B cell (primary cell): ENCODE results near the gene GRIK5. TPM values are rescaled to one million over a fixed set of nuclear protein-coding genes. Genes with fewer than 3 reads are reported as not detected.

Experiments
- ATAC-seq: fragments of 200-7000 bp; cut with Tn5 transposase; one replicate; pipeline ENCODE4 v1.10.0; 2021; ENCODE audit warnings: low read depth, mild to moderate bottlenecking, moderate number of reproducible peaks, moderate library complexity
- CTCF ChIA-PET: fragments of 350-600 bp; sonication (Branson Sonifier 250); formaldehyde crosslinking; loops from one replicate; lab custom pipeline; 2021; ENCODE audit warnings: antibody characterized with exemption, inconsistent platforms; lab: Charles Lee
- POLR2A ChIA-PET: fragments of 350-600 bp; sonication (Branson Sonifier 250); formaldehyde crosslinking; loops from one replicate; lab custom pipeline; 2021; ENCODE audit warnings: antibody characterized with exemption; lab: Charles Lee
- DNase-seq: peaks from one replicate; pipeline ENCODE4 v3.0.0; 2013
- H2AFZ ChIP-seq: 2 replicates; pipeline ENCODE4 v1.6.1; 2012; ENCODE audit warnings: mild to moderate bottlenecking, low read depth, low read length; ENCODE audit not compliant: insufficient read depth, poor library complexity, severe bottlenecking
- H3K27ac ChIP-seq, 2 donors: 1 replicate in 1 of 2; 2 replicates in 1 of 2; pipeline ENCODE4 v1.5.1; 2012 to 2013; ENCODE audit warnings: low read length in 2 of 2, mild to moderate bottlenecking in 2 of 2, moderate library complexity in 1 of 2
- H3K27me3 ChIP-seq, 4 experiments: fragments of 200-600 bp in 1 of 4; sonication (generic) in 1 of 4; replicated peaks in 1 of 4; 1 replicate in 2 of 4; 2 replicates in 2 of 4; pipeline versions ENCODE4 v1.6.1 to v1.7.0; 2013 to 2016; ENCODE audit warnings: low read length in 3 of 4, mild to moderate bottlenecking in 2 of 4, mixed read lengths in 1 of 4, moderate library complexity in 1 of 4; ENCODE audit not compliant: insufficient read depth in 4 of 4, control insufficient read depth in 3 of 4; ENCODE audit errors: control extremely low read depth in 1 of 4
- H3K36me3 ChIP-seq, 2 experiments: replicated peaks in 1 of 2; 1 replicate in 1 of 2; 2 replicates in 1 of 2; pipeline versions ENCODE4 v1.6.1 to v1.7.1; 2013; ENCODE audit warnings: low read length in 1 of 2; ENCODE audit not compliant: insufficient read depth in 2 of 2, control insufficient read depth in 1 of 2; ENCODE audit errors: control extremely low read depth in 1 of 2, extremely low read depth in 1 of 2
- H3K4me1 ChIP-seq, 2 donors: fragments of 200-600 bp in 1 of 2; sonication (generic) in 1 of 2; 1 replicate in 1 of 2; 2 replicates in 1 of 2; pipeline versions ENCODE4 v1.5.1 to v1.6.1; 2013 to 2017; ENCODE audit warnings: low read length in 2 of 2; ENCODE audit not compliant: control insufficient read depth in 2 of 2, insufficient read depth in 2 of 2
- H3K4me2 ChIP-seq: replicated peaks from 2 replicates; pipeline ENCODE3; 2012; ENCODE audit warnings: mild to moderate bottlenecking, low read depth, low read length; ENCODE audit not compliant: poor library complexity, severe bottlenecking
- H3K4me3 ChIP-seq, 5 experiments: fragments of 200-600 bp in 1 of 5; sonication (generic) in 1 of 5; 1 replicate in 3 of 5; 2 replicates in 2 of 5; pipeline versions ENCODE4 v1.5.1 to v1.7.0; 2011 to 2016; ENCODE audit warnings: low read length in 4 of 5, mild to moderate bottlenecking in 4 of 5, low read depth in 2 of 5, control low read depth in 1 of 5, moderate library complexity in 1 of 5; ENCODE audit not compliant: insufficient read depth in 1 of 5; ENCODE audit errors: control extremely low read depth in 1 of 5, extremely low read depth in 1 of 5
- H3K79me2 ChIP-seq: fragments of 200-600 bp; sonication (generic); one replicate; pipeline ENCODE4 v1.6.0; 2016; ENCODE audit warnings: low read length; ENCODE audit not compliant: control insufficient read depth, insufficient read depth
- H3K9ac ChIP-seq: fragments of 200-600 bp; sonication (generic); 2 replicates; pipeline ENCODE4 v1.6.1; 2017; ENCODE audit warnings: mild to moderate bottlenecking, low read length, moderate library complexity
- H3K9me3 ChIP-seq, 3 donors: one replicate each; pipeline versions ENCODE4 v1.6.1 to v1.7.1; 2013; ENCODE audit warnings: low read length in 2 of 3; ENCODE audit not compliant: control insufficient read depth in 2 of 3, insufficient read depth in 1 of 3; ENCODE audit errors: control extremely low read depth in 1 of 3
- H4K20me1 ChIP-seq: 2 replicates; pipeline ENCODE4 v1.6.0; 2012; ENCODE audit warnings: mild to moderate bottlenecking, low read length; ENCODE audit not compliant: insufficient read depth, control insufficient read depth, poor library complexity, severe bottlenecking
- H3K27ac Mint-ChIP-seq: one replicate; pipeline ENCODE4 v1.8.0; 2021; ENCODE audit warnings: mixed read lengths
- H3K27me3 Mint-ChIP-seq: one replicate; pipeline ENCODE4 v1.8.0; 2021; ENCODE audit warnings: mixed read lengths
- H3K4me1 Mint-ChIP-seq: one replicate; pipeline ENCODE4 v1.8.0; 2021; ENCODE audit warnings: mixed read lengths
- H3K4me3 Mint-ChIP-seq: one replicate; pipeline ENCODE4 v1.8.0; 2021; ENCODE audit warnings: mixed read lengths
- H3K9me3 Mint-ChIP-seq: one replicate; pipeline ENCODE4 v1.8.0; 2022; ENCODE audit warnings: mixed read lengths; ENCODE audit not compliant: insufficient read depth
- CTCF ChIP-seq: fragments of 200-600 bp; IDR thresholded peaks from one replicate; pipeline ENCODE4 v1.8.0; 2022; ENCODE audit warnings: antibody characterized with exemption, mild to moderate bottlenecking
- EZH2 ChIP-seq: IDR thresholded peaks from 2 replicates; pipeline ENCODE4 v1.6.1; 2012; ENCODE audit warnings: borderline replicate concordance, low read depth, mild to moderate bottlenecking, moderate library complexity, low read length; ENCODE audit not compliant: insufficient read depth, poor library complexity, severe bottlenecking
- WGBS: methylation state at CpG from one replicate; pipeline ENCODE4 v1.1.5; 2013; ENCODE audit warnings: missing lambda C conversion rate; ENCODE audit not compliant: insufficient coverage; 5-methylcytosine and 5-hydroxymethylcytosine counted together
- intact Hi-C: fragments of 100-400 bp; cut with micrococcal nuclease; formaldehyde crosslinking; loops from one replicate; pipeline ENCODE4 v1.10.0; 2022
- polyA plus RNA-seq: library from polyadenylated mRNA; depleted of rRNA; stranded (reverse); fragments of >200 nt; gene quantifications from 2 replicates; pipeline ENCODE4 v1.2.3, GENCODE V29; 2012
- total RNA-seq, 2 donors: library from RNA; stranded (reverse); fragments of 120-200 nt in 1 of 2; gene quantifications; 1 replicate in 1 of 2; 2 replicates in 1 of 2; pipeline versions ENCODE4 v1.2.3 to v1.2.4, GENCODE V29; 2013 to 2022

Gene GRIK5
- total and polyA plus RNA-seq, 2 donors (not counting 1 experiment from before 2014, with no cell fraction given) = 0.09 to 0.27 TPM

- Mint-ChIP-seq H3K9me3 (no peaks in the 10 kb centered on the region), H3K27ac (no peak overlapping the region)
- 100% methylated on average over 1 of the region's 3 CpGs for WGBS
These were observed 9.9 kb downstream of the GRIK5 start for GRCh38 chr19:42060117-42060516.

DNA sequence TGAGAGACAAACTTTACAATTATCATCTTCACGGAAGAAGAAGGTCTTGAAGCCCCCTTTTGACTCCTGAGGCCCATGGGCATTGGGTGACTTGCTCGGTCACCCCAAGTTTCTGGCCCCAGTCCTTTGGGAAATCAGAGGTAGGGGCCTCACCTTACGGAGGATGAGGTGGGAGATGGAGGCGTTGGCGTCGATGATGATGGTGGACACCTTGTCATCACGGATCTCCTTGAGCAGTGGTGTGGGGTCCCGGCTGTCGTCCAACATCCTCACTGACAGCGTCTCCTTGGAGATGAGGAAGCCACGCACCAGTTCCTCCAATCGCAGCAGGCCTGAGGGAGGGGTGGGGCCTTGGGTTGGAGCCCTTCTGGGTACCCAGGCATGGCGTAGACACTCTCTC, 10.8 kb downstream of the GRIK5 start:
- ChIA-PET CTCF (interaction anchor here (1.2 kb wide), 1 partner anchor 24 kb away, joined by 3 read pairs; no protein-coding TSS in a partner anchor), POLR2A (no interaction called here)
- Histone ChIP-seq H3K79me2 (no peaks in the 10 kb centered on the region), H3K4me2 (no peak overlapping the region), H4K20me1 (no peaks in the 10 kb centered on the region), H2AFZ (no peak overlapping the region), H3K9me3 (no peaks in the 10 kb centered on the region), H3K4me1 (no peaks in the 10 kb centered on the region), H3K27me3 (no peaks in the 10 kb centered on the region), H3K4me3 (no peak overlapping the region), H3K9ac (no peak overlapping the region), H3K36me3 (no peaks in the 10 kb centered on the region), H3K27ac (no peak overlapping the region)
- intact Hi-C loops = no loop called here
- H3K27me3 Mint-ChIP-seq = peaks cover 9% of the 10 kb centered on the region
- DNase-seq (no peak), ATAC-seq (no peak)
- no peaks in the 10 kb centered on the region for H3K4me1 Mint-ChIP-seq
- no peak overlapping the region for H3K4me3 Mint-ChIP-seq
- no peak for TF ChIP-seq CTCF
- no peak for TF ChIP-seq EZH2
- H3K27ac Mint-ChIP-seq = no peak overlapping the region
- no peaks in the 10 kb centered on the region for H3K9me3 Mint-ChIP-seq
- 96% methylated on average over 9 of the region's 13 CpGs for whole genome bisulfite sequencing

More at GRCh38 chr19:42060117-42060516, 9.9 kb downstream of the GRIK5 start:
- H3K4me1 ChIP-seq = no peaks in the 10 kb centered on the region
- no peak overlapping the region for H3K4me3 ChIP-seq
- H3K9ac ChIP-seq = no peak overlapping the region
- DNase-seq (no peak), ATAC-seq (no peak)
- no peaks in the 10 kb centered on the region for H3K9me3 ChIP-seq
- no peaks in the 10 kb centered on the region for H3K79me2 ChIP-seq
- H3K27ac ChIP-seq = no peak overlapping the region
- H3K36me3 ChIP-seq = no peaks in the 10 kb centered on the region
- H2AFZ ChIP-seq = no peak overlapping the region
- POLR2A ChIA-PET = no interaction called here
- peaks cover 16% of the 10 kb centered on the region for H3K27me3 Mint-ChIP-seq
- intact Hi-C loops = no loop called here
- no peaks in the 10 kb centered on the region for H3K4me1 Mint-ChIP-seq
- CTCF ChIA-PET = no interaction called here
- no peaks in the 10 kb centered on the region for H4K20me1 ChIP-seq
- H3K27me3 ChIP-seq = peaks cover 0 to 5% (median 0%) of the 10 kb centered on the region in 4 experiments
- no peak for TF ChIP-seq CTCF
- TF ChIP-seq EZH2 = no peak
- H3K4me2 ChIP-seq = no peak overlapping the region
- H3K4me3 Mint-ChIP-seq = no peak overlapping the region
